GM12878 (cell line): Measurements from ENCODE around the gene CDKL1. TPM values are rescaled to one million over a fixed set of nuclear protein-coding genes. Genes with fewer than 3 reads are reported as not detected.

ENCODE experiments used
- ASH2L ChIP-seq: fragments of 300-600, 200-600 bp; sonication (generic); IDR thresholded peaks from 2 replicates; pipeline ENCODE4 v1.6.1; 2017; ENCODE audit warnings: low read depth, mild to moderate bottlenecking, borderline replicate concordance
- BRCA1 ChIP-seq: IDR thresholded peaks from 2 replicates; pipeline ENCODE4 v1.6.1; 2011; ENCODE audit warnings: low read depth, low read length, improper control_type of control experiment
- CUX1 ChIP-seq: IDR thresholded peaks from 2 replicates; pipeline ENCODE4 v1.6.1; 2012; ENCODE audit warnings: improper control_type of control experiment, low read depth, low read length; ENCODE audit not compliant: insufficient replicate concordance
- GABPA ChIP-seq: IDR thresholded peaks from 2 replicates; pipeline ENCODE4 v1.6.1; 2014; ENCODE audit warnings: antibody characterized with exemption, low read depth, mild to moderate bottlenecking, inconsistent platforms
- JUNB ChIP-seq: IDR thresholded peaks from 2 replicates; pipeline ENCODE4 v1.6.1; 2016; ENCODE audit warnings: antibody characterized with exemption, mild to moderate bottlenecking
- KAT2A ChIP-seq: conservative IDR thresholded peaks from 2 replicates; pipeline ENCODE4 v1.6.1; 2011; ENCODE audit warnings: low read depth, low read length; ENCODE audit not compliant: control insufficient read depth
- MTA2 ChIP-seq: fragments of 450-650 bp; IDR thresholded peaks from 2 replicates; pipeline ENCODE4 v1.6.1; 2016; ENCODE audit warnings: low read depth, mild to moderate bottlenecking, moderate library complexity
- MTA3 ChIP-seq: IDR thresholded peaks from 2 replicates; pipeline ENCODE4 v1.6.1; 2012; ENCODE audit warnings: low read length, inconsistent platforms, borderline replicate concordance
- NRF1 ChIP-seq: conservative IDR thresholded peaks from 2 replicates; pipeline ENCODE4 v1.6.1; 2011; ENCODE audit warnings: mild to moderate bottlenecking, low read depth, low read length, improper control_type of control experiment
- PKNOX1 ChIP-seq: fragments of 450-650 bp; IDR thresholded peaks from 2 replicates; pipeline ENCODE4 v1.6.1; 2016; ENCODE audit warnings: mild to moderate bottlenecking
- RBBP5 ChIP-seq: fragments of 200-600 bp; sonication (generic); conservative IDR thresholded peaks from 2 replicates; pipeline ENCODE4 v1.6.1; 2016
- SMARCA5 ChIP-seq: fragments of 450-650 bp; IDR thresholded peaks from 2 replicates; pipeline ENCODE4 v1.6.1; 2017; ENCODE audit warnings: mild to moderate bottlenecking
- SPI1 ChIP-seq: IDR thresholded peaks from 2 replicates; pipeline ENCODE4 v1.6.1; 2011; ENCODE audit warnings: low read depth, mild to moderate bottlenecking, low read length, moderate library complexity, borderline replicate concordance; ENCODE audit not compliant: insufficient read depth
- TAF1 ChIP-seq: IDR thresholded peaks from 2 replicates; pipeline ENCODE4 v1.6.1; 2011; ENCODE audit warnings: mild to moderate bottlenecking, low read depth, low read length, borderline replicate concordance
- TARDBP ChIP-seq: IDR thresholded peaks from 2 replicates; pipeline ENCODE4 v1.6.1; 2016; ENCODE audit warnings: borderline replicate concordance
- ZNF622 ChIP-seq: fragments of 450-650 bp; IDR thresholded peaks from 2 replicates; pipeline ENCODE4 v1.6.1; 2017; ENCODE audit warnings: mild to moderate bottlenecking, inconsistent platforms
- polyA plus RNA-seq, 11 experiments: library from polyadenylated mRNA; depleted of rRNA in 4 of 11; unstranded in 6 of 11; stranded (reverse) in 5 of 11; fragments of >200 nt; fragmentation: Nextera tagmentation in 4 of 11; fragmentation: Illumina TruSeq in 1 of 11; extraction: Ambion mirVana in 4 of 11; extraction: Trizol in 1 of 11; gene quantifications; 1 replicate in 1 of 11; 2 replicates in 10 of 11; pipeline versions ENCODE4 v1.2.1 to v1.2.3, GENCODE V29; 2011 to 2016; ENCODE audit warnings: inconsistent platforms in 2 of 11, missing spikeins in 2 of 11, low read depth in 1 of 11
- total RNA-seq, 4 experiments: library from RNA; depleted of rRNA in 3 of 4; stranded (reverse); fragments of >200 nt in 3 of 4; fragmentation: Illumina TruSeq in 1 of 4; extraction: Trizol in 1 of 4; gene quantifications; 2 replicates each; pipeline versions ENCODE4 v1.2.1 to v1.2.3, GENCODE V29; 2013 to 2021
- TF ChIP-seq, protein P1 (sequence below): IDR thresholded peaks from 2 replicates; pipeline ENCODE4 v1.6.1; 2011; ENCODE audit warnings: borderline replicate concordance, low read depth, mild to moderate bottlenecking, moderate library complexity, low read length; ENCODE audit not compliant: insufficient read depth, poor library complexity, severe bottlenecking
- TF ChIP-seq, protein P2 (sequence below): fragments of 450-650 bp; IDR thresholded peaks from 2 replicates; pipeline ENCODE4 v1.6.1; 2017; ENCODE audit warnings: antibody characterized with exemption, mild to moderate bottlenecking, moderate library complexity
- TF ChIP-seq, protein P3 (sequence below): IDR thresholded peaks from 2 replicates; pipeline ENCODE4 v1.6.1; 2011; ENCODE audit warnings: mild to moderate bottlenecking, low read depth, low read length, moderate library complexity; ENCODE audit not compliant: insufficient replicate concordance

The CDKL1 gene
- total and polyA plus RNA-seq, 10 of the 15 experiments (the other 5 are each of a cell fraction or from before 2014, with no cell fraction given), result 9.0 to 19.0 (median 11.1) TPM

- TF ChIP-seq CUX1, result no peak
- peak; percentile 65 for TF ChIP-seq JUNB
- TF ChIP-seq SPI1, result no peak
- no peak for TF ChIP-seq SMARCA5
- TF ChIP-seq ASH2L, result no peak
- no peak for TF ChIP-seq MTA3
- TF ChIP-seq GABPA, result no peak
- TF ChIP-seq PKNOX1, result no peak
- no peak for TF ChIP-seq ZNF622
- TF ChIP-seq NRF1, result no peak
- peak; percentile 69 for TF ChIP-seq MTA2
- TF ChIP-seq, protein P1, sequence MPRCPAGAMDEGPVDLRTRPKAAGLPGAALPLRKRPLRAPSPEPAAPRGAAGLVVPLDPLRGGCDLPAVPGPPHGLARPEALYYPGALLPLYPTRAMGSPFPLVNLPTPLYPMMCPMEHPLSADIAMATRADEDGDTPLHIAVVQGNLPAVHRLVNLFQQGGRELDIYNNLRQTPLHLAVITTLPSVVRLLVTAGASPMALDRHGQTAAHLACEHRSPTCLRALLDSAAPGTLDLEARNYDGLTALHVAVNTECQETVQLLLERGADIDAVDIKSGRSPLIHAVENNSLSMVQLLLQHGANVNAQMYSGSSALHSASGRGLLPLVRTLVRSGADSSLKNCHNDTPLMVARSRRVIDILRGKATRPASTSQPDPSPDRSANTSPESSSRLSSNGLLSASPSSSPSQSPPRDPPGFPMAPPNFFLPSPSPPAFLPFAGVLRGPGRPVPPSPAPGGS, result peak; percentile 92
- TF ChIP-seq BRCA1, result no peak
- TF ChIP-seq, protein P2, sequence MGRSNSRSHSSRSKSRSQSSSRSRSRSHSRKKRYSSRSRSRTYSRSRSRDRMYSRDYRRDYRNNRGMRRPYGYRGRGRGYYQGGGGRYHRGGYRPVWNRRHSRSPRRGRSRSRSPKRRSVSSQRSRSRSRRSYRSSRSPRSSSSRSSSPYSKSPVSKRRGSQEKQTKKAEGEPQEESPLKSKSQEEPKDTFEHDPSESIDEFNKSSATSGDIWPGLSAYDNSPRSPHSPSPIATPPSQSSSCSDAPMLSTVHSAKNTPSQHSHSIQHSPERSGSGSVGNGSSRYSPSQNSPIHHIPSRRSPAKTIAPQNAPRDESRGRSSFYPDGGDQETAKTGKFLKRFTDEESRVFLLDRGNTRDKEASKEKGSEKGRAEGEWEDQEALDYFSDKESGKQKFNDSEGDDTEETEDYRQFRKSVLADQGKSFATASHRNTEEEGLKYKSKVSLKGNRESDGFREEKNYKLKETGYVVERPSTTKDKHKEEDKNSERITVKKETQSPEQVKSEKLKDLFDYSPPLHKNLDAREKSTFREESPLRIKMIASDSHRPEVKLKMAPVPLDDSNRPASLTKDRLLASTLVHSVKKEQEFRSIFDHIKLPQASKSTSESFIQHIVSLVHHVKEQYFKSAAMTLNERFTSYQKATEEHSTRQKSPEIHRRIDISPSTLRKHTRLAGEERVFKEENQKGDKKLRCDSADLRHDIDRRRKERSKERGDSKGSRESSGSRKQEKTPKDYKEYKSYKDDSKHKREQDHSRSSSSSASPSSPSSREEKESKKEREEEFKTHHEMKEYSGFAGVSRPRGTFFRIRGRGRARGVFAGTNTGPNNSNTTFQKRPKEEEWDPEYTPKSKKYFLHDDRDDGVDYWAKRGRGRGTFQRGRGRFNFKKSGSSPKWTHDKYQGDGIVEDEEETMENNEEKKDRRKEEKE, result no peak
- no peak for TF ChIP-seq TAF1
- no peak for TF ChIP-seq TARDBP
- no peak for TF ChIP-seq RBBP5
- TF ChIP-seq, protein P3, sequence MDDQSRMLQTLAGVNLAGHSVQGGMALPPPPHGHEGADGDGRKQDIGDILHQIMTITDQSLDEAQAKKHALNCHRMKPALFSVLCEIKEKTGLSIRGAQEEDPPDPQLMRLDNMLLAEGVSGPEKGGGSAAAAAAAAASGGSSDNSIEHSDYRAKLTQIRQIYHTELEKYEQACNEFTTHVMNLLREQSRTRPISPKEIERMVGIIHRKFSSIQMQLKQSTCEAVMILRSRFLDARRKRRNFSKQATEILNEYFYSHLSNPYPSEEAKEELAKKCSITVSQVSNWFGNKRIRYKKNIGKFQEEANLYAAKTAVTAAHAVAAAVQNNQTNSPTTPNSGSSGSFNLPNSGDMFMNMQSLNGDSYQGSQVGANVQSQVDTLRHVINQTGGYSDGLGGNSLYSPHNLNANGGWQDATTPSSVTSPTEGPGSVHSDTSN, result no peak
- no peak for TF ChIP-seq KAT2A
Observed at GRCh38 chr14:50344116-50344775, 52.4 kb downstream of the CDKL1 start (continued).
